NCI-H1694 treated with DMSO at 0.1 percent for 48 hours (cell line): ENCODE measurements around the gene FUOM.
"Not testable (repeated sequence)": the region's sequence is repeated elsewhere in the genome, so short reads cannot be mapped to it uniquely, and the experiment has no call there.

Source experiments
- DNase-seq: peaks from one replicate; lab custom pipeline; 2025; lab: John Stamatoyannopoulos, UW

The FUOM gene

DNA sequence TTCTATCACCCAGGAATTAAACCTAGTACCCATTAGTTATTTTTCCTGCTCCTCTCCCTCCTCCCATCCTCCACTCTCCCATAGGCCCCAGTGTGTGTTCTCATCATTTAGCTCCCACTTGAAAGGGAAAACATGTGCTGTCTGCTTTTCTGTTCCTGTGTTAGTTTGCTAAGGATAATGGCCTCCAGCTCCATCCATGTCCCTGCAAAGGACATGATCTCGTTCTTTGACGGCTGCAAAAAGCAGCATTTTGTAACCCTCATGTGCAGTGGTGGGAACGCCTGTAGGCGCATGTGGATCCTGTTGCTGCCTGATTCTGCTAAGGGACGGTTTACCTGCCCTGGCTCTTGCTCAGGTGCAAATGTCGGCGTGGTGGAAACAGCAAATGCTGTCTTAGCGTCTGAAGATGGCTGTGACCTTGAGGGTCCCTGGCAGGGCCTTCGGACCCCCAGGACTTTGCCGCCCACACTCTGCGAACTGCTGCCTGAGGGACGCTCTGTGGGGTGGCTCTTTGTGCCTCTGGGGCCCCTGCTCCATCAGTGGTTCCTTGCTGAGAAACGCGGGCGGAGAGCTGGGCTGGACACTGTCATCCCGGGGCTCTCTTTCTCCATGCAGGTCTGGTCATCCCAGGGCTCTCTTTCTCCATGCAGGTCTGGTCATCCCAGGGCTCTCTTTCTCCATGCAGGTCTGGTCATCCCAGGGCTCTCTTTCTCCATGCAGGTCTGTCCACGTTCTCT lies 30.6 kb upstream of the FUOM start:
- no peak for DNase-seq

DNA sequence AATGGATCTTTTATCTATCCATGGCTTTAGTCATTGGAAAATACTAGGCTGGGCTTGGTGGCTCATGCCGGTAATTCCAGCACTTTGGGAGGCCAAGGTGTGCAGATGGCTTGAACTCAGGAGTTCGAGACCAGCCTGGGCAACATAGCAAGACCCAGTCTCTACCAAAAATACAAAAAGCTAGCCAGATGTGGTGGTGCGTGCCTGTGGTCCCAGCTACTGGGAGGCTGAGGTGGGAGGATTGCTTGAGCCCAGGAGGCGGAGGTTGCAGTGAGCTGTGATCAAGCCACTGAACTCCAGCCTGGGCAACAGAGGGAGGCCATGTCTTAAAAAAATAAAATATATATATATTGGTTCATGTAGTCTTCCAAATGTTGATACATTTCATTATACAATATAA lies 29.1 kb upstream of the FUOM start:
- not testable (repeated sequence) for DNase-seq

DNA sequence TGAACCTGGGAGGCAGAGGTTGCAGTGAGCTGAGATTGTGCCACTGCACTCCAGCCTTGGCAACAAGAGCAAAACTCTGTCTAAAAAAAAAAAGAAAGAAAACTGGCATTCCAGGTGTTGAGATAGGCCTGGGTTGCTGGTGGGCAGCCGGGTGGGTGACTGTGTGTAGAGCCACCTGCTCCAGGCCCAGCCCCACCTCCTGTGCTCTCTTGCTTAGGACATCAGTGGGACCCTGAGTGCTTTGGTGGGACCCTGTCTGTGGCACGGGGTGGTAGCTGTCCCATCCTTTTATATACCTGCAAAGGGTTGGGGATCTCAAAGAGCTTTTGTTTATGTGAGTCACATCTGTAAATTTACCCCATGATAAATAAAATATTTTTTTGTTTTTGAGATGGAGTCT lies 27.4 kb upstream of the FUOM start:
- DNase-seq, result no peak

DNA sequence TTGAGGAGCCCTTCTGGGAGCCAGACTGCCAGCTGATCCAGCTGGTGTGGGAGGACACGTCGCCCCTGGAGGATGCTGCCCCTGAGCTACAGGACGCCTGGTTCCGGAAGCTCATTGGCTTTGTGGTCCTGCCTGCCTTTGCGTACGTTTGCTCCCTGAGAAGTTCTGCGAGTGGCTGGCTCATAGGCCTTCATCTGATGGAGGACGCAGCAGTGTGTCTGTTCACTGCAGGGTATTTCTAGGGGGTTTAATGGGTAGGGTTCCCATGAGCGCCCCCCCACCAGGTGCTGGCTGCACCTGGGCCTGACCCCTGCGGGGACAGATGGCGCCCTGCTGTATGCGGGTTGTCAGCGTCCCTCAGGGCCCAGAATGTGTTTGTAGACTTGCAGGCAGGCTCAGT lies 26.3 kb upstream of the FUOM start:
- no peak for DNase-seq

DNA sequence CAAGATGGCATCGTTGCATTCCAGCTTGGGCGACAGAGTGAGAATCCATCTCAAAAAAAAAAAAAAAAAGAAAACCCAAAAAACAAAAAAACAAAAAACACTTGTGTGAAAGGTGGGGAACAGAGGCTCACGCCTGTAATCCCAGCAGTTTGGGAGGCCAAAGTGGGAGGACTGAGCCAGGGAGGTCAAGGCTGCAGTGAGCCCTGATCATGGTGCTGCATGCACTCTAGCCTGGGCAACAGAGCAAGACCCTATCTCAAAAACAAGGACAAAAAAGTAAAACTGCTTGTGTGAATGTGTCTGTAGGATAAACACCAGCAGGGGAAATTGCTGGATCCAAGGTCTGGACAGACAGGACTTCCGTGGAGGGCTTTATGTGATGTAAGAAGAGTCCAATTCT lies 25.7 kb upstream of the FUOM start:
- DNase-seq, result no peak

DNA sequence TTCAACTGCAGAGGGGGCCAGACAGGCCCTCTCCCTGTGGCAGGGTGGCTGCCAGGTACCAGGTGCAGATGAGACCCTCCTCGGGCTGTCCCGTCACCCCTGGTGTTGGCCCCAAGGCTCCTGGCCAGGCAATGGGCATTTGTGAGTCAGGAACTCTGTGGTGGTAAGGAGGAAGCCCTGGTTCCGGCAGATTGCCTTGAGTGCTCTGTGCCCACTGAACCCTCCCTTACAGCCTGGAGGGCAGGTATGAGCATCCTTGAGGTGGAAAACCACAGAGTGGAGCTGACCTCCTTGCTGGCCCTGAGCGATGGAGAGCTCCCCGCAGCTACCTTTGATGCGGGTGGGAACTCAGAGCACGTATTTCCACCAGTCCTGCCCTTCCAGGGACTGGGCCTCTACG lies 23.2 kb upstream of the FUOM start:
- no peak for DNase-seq

DNA sequence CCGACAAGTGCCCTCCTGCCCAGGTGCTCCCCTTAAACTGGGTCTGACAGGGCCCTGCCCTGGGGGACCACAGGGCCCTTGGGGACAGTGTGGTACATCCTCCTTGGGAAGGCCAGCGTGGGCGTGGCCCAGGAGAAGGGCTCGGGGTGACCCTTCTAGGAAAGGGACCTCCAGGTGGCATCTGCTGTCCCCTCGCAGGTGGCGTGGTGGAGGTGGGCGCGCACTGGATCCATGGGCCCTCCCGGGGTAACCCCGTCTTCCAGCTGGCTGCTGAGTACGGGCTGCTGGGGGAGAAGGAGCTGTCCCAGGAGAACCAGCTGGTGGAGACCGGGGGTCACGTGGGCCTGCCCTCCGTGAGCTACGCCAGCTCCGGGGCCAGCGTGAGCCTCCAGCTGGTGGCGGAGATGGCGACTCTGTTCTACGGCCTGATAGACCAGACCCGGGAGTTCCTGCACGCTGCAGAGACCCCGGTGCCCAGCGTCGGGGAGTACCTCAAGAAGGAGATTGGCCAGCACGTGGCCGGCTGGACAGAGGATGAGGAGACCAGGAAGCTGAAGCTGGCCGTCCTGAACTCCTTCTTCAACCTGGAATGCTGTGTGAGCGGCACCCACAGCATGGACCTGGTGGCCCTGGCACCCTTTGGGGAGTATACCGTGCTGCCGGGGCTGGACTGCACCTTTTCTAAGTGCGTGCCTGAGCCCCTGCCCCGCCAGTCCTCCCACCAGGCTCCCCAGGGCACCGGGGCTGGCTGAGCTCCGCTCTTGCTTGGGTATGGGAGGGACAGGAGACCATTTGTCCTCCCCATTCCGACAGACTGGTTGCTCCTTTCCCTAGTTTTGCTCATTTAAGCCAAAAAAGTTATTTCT lies 22.2 kb upstream of the FUOM start:
- no peak for DNase-seq

DNA sequence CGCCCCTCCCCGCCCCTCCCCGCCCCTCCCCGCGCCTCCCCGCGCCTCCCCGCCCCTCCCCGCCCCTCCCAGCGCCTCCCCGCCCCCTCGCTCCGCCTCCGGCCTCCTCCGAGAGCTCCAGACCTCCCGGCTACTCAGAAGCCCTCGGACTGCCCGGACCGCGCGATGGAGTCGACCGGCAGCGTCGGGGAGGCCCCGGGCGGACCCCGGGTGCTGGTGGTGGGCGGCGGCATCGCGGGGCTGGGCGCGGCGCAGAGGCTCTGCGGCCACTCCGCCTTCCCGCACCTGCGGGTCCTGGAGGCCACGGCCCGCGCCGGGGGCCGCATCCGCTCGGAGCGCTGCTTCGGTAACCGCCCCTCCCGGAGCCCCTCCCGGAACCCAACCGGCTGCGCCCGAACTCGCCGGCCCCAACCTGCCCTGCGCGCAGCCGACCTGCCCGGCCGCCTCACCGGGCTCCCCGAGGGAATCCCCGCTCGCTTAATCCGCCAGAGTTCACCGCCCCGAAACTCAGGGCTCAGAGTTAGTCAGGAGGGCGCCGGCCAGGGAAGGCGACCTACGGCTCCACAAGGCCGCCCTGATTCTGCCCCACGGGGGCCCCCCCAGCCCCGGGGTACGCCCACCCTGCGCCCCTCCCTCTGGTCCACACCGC lies 21.5 kb upstream of the FUOM start, which contains the start of gene PAOX:
TSS of gene PAOX (plus strand) at position 111 of the 649 bp plus-strand sequence. CDS start at position 166, 55 bp downstream.
- DNase-seq, result no peak

DNA sequence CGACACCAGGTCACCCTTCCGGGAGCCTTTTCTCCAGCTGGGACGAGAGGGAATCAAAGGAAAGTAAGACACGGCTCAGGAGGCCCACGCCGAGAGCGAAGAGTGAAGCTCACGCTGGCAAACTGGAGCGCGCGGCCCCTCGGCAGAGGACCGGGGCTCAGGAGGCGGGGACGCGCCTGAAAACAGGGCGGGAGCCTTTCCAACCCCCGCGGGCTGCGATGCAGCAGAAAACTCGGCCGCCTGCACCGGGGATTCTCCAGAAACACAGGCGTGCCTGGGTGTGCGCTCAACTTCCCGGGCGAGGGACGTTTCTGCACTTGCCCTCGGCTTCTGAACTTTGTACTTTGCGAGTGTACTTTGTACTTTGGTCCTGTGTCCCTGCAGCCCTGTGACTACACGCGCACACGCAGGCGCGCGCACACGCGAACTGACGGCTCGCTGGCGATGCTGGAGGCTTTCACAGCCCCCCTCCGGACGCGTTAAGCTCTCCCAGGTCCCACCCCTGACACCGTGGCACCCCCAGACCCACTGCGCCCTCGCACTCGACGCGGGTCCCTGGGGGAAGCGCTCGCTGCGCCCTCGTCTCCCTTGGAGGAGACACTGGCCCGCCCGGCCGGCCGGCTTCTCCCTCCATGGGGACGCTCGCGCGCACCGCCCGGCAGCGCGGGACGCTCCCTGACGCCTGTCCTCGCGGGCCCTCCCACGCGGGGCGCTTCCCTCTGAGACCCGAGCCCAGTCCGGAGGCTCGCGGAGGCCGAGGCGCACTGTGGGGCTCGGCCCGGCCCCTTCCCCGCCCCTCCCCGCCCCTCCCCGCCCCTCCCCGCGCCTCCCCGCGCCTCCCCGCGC lies 20.7 kb upstream of the FUOM start:
- no peak for DNase-seq

DNA sequence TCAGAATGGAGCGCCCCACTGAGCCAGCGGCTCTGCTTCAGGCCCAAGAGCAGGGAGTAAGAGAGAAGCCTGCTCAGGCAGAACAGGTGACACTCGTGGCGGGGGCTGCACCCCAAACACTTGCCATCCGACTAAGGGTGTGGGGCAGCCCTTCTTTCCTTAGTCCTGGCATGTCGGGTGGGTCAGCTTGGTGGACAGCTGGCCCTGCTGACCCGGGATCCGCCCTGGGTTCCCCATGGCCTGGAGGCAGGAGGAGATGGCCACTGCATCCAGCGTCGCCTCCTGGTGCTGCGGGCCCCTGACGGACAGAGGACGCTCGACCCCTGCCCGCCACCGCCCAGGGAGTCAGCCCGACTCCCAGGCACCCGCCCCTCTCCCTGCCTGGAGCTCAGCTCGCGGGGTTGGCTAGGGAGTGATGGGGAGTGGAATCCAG lies 20.0 kb upstream of the FUOM start:
- DNase-seq, result no peak

DNA sequence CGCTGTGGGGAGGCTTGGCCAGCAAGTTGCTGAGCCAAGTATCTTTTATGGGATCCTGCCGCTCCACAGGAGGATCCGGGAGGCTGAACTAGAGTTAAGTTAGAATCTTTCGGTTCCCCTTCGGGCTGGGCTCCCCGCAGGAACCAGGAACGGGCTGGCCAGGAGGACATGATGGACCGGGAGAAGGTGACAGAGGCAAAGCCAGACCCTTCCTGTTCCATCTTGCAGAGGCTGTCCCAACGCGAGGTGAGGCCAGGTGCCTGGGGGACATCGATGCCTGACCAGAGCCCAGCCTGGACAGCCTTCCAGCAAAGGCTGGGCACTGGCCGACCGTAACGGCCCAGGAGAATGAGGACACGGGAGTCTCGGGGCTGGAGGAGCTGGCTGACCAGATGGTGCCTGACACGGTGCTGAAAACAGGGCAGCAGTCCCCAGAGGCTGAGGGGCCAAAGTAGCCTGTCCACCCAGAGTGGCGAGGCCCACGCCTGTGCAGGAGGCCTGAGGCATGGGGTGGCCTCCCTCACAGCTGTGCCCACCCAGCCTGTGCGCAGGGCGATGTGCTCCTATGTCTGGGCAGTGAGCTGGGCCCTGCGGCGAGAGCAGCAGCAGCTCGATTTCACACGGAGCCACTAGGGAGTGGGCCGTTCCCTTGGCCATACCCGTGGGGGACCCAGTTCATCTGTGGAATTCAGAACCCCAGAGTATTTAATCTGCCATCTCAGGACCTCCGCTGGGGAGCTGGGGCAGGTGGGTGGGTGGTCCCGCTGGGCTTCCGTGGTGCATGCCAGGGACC lies 19.4 kb upstream of the FUOM start:
- no peak for DNase-seq

DNA sequence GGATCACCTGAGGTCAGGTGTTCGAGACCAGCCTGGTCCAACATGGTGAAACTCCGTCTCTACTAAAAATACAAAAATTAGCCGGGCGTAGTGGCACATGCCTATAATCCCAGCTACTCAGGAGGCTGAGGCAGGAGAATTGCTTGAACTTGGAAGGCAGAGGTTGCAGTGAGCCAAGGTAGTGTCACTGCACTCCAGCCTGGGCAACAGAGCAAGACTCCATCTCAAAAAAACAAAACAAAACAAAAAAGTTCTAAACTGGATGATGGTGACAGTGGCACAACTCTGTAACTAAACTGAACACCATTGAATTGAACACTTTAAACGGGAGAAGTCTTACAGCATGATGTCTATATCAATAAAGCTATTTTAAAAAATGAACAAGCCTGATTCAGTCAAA lies 18.4 kb upstream of the FUOM start:
- not testable (repeated sequence) for DNase-seq

DNA sequence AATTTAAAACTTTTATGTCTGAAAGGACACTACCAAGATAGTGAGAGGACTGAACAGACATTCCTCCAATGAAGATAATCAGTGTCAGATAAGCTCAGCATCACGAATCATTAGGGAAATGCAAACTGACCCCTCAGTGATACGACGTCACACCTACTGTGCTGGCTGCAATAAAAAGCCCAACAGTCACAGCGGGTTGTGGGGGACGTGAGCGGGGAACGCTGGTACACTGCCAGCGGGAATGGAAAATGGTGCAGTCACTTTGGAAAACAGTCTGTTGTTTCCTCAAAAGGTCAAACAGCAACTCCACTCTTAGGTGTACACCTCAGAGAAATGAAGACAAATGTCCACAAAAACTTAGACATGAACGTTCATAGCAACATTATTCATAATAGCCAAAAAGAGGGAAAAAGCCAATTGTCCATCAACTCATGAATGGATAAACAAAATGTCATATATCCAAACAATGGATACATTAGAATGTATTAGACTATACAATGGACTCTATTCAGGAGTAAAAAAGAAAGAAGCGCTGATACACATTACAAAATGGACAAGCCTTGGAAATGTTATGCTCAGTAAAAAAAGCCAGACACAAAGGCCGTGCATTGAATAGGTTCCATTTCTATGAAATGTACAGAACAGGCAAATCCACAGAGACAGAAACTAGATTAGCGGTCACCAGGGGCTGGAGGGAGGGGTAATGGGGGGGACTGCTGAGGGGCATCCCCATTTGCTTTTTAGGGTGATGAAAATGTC lies 17.7 kb upstream of the FUOM start:
- DNase-seq, result no peak

DNA sequence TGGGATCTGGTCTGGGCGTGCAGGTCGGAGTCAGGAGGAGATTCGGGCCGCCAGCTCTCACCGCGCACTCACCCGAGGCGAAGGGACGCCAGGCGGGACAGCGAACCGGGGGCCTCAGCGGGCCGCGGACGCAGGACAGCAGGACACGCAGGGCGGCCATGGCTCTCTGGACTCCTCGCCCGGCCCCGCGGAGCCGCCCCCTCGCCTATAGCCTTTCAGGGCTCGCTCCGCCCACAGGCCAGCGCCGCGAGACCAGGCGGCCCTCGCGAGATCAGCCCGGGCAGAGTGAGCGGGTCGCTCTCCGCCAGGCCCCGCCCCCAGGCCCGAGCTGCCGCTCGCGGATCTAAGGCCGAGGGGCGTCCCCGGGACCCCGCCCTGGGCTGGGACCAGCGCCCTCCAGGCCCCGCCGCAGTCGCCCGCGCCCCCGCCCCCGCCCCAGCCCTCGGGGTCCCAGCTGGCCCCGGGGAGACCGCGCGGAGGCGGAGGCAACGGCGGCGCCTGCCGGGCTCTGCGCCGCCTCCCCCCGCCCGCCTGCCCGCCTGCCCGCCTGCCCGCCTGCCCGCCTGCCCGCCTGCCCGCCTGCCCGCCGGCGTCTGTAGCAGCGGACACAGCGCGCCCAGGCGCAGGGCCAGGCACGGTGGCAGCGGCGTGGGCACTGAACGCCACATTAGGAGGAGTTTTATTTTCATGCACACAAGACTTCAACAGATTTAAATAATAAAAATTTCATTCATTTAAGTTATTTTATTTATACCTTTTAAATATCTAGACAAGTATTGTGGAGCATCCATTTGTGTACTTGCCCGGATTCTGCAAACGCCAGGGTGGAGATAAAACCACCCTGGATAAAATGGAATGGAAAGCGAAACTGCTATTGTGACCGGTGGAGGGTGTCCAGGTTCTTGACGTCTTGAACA lies 15.6 kb upstream of the FUOM start, which contains the start of gene ECHS1:
TSS of gene ECHS1 (minus strand) at position 181 of the 917 bp plus-strand sequence. CDS start at position 160, 21 bp downstream.
- peak; percentile 25 for DNase-seq

DNA sequence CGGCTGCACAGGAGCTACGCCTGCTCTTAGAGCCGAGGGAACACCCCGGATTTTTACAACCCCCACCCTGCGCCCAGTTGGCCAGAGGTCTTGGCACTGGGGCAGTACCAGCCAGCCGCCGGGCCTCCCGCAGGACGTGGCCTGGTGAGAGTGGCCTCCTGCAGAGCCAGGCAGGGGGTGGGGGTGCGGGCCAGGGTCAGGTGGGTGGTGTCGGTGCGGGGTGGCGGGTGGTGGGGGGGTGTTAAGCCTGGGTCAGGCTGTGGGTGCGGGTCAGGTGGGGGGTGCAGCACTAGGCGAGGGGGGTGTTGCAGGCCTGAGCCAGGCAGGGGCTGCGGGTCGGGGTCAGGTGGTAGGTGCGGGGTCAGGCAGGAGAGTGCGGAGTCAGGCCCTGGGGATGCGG lies 14.7 kb upstream of the FUOM start:
- DNase-seq, result no peak

DNA sequence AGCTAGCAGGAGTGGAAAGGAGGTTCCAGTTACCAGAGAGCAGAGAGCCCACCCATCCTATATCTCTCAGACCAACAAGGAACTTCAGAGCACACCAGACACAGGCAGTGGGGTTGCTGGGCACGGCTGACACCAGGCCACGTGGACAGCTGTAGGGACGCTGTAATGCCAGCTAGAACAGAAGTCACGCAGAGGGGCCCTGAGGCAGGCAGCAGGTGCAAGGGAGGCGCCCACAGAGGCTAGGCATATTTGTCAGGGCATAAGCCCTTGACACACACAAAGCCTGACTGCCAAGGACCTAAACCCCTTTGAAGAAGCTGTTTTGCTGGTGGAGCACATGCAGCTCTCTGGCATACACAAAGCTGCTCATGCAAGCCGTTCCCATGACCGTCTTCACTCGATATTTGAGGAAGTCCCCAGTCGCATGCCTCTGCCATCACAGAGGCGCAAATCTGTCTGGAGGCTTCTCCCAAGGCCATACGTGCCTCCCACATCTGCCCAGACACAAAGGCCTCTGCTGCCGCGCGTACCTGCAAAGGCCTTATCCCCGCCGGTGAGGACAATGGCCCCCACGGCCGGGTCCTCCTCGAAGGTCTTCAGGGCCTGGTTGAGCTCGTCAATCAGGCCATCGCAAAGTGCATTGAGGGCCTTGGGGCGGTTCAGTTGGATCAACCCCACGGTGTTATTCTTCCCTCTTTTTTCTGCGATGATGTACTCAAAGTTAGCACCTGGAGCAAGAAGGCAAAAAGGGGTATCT lies 12.4 kb upstream of the FUOM start:
- no peak for DNase-seq

DNA sequence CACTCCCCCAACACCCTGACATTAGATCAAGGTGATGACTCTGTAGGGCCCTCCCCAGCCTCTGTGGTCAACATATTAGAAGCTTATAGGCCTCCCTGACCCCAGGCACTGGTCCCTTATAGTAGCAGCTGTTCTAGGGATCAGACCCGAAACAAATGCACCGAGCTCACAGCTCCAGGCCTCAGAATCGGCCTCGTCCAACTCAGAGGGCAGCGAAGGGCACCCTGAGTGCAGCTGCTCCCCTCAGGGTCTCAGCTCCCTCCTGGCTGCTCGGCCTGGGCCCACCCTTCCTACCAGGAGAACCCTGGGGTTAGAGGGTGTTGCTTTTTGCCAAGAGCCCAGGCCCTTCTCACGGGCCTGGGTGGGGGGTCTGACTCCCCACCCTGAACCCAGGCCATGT lies 10.3 kb upstream of the FUOM start:
- DNase-seq, result no peak

DNA sequence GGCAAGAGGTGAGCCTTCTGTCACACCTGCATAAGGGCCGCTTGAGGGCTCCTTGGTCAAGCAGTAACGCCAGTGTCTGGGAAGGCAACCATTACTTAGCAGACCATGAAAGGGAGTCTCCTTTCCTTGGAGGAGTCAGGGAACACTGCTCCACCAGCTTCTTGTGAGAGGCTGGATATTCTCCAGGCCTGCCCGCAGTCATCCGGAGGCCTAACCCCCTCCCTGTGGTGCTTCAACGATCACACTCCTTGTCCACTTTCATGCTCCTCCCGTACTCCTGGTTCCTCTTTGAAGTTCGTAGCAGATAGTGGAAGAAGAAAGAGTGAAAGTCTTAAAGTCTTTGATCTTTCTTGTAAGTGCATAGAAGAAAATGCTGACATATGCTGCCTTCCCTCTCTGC lies 9.6 kb upstream of the FUOM start:
- DNase-seq, result not testable (repeated sequence)
